ENCODE measurements around the gene ABCA13.

Gene ABCA13

DNA sequence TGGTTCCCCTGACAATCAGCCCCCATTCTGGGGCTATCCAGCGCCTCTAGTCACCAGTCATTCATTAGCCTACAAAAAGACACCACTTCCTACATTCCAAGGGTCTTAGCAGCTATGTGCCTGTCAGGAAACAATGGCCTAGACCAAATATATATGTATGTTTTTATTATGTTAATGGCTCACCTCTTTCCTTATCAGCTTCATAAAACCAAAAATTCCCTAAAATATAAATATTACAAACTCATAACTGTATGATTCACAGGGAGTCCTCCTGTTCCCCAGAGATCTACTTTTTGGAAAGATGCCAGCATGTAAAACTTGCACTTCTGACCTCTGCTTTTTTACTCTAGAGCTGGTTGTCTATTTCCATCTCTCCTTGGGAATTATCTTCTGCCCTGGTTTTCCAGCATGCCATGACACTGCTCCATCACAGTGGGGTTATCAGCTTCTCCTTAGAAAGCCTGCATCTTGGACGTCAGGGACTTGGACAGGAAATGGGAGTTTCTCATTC, 79.2 kb downstream of the ABCA13 start:
- ATAC-seq = no peak
- Mint-ChIP-seq H3K27me3 (no peaks in the 10 kb centered on the region), H3K9me3 (peaks cover 3% of the 10 kb centered on the region), H3K4me1 (no peaks in the 10 kb centered on the region), H3K36me3 (no peaks in the 10 kb centered on the region), H3K4me3 (no peak overlapping the region), H3K27ac (no peak overlapping the region)

DNA sequence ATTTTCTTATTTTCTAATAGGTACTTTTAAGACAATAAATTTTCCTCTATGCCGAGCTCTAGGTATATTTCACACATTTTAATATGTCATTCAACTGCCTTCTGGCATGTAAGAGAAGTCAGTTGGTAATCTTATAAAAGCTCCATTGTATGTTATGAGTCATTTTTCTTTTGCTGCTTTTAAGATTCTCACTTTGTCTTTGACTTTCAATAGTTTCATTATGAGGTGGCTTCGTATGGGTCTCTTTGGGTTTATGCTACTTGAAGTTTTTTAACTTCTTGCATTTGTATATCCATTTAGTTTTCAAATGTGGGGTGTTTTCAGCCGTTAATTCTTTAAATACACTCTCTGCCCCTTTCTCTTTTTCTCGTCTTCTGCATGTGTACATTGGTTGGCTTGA, 80.5 kb downstream of the ABCA13 start:
- no peaks in the 10 kb centered on the region for H3K27me3 Mint-ChIP-seq
- no peak overlapping the region for H3K4me3 Mint-ChIP-seq
- peaks cover 3% of the 10 kb centered on the region for H3K9me3 Mint-ChIP-seq
- no peak overlapping the region for H3K27ac Mint-ChIP-seq
- no peaks in the 10 kb centered on the region for H3K36me3 Mint-ChIP-seq
- H3K4me1 Mint-ChIP-seq = no peaks in the 10 kb centered on the region
- no peak for ATAC-seq

DNA sequence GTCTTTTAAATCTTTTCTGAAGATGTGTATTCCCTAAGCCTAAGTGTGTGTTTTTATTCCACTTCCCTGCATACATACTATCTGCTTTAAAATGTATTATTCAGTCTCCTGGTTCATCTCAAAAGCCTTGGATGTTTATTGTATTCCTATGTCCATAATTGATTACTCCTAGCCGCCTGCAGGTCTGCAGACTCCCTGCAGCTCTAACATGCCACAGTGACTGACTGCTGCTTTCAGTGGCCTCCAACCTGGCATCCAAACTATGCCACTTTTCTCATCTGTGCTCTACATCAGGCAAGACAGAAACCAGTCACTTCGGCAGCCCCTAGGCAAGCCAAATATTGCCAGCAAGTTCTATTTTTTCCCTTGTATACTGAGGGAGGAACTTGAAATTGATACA, 81.7 kb downstream of the ABCA13 start:
- Mint-ChIP-seq H3K9me3 (peaks cover 5% of the 10 kb centered on the region), H3K4me3 (no peak overlapping the region), H3K36me3 (no peaks in the 10 kb centered on the region), H3K4me1 (no peaks in the 10 kb centered on the region), H3K27ac (no peak overlapping the region), H3K27me3 (no peaks in the 10 kb centered on the region)
- ATAC-seq = no peak

DNA sequence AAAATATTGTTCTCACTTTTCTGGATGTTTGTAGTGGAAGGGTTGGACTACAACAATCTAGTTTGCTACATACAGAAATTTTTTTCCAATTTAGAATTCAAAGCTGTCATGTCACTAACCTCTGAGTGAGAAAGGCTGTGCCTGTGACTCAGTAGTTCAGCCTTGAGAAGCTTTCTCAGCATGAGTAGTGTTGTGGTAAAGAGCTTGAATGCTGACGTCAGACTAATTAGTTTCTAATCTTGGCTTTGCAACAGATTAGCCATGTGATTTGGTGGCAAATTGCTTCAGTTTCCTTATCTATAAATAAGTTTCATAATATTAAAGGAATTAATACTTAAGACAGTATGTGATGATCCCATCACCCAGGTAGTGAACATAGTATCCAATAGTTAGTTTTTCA, 83.8 kb downstream of the ABCA13 start:
- H3K4me1 Mint-ChIP-seq = no peaks in the 10 kb centered on the region
- peaks cover 5% of the 10 kb centered on the region for H3K9me3 Mint-ChIP-seq
- no peak for ATAC-seq
- no peak overlapping the region for H3K27ac Mint-ChIP-seq
- no peaks in the 10 kb centered on the region for H3K36me3 Mint-ChIP-seq
- H3K4me3 Mint-ChIP-seq = no peak overlapping the region
- H3K27me3 Mint-ChIP-seq = no peaks in the 10 kb centered on the region

DNA sequence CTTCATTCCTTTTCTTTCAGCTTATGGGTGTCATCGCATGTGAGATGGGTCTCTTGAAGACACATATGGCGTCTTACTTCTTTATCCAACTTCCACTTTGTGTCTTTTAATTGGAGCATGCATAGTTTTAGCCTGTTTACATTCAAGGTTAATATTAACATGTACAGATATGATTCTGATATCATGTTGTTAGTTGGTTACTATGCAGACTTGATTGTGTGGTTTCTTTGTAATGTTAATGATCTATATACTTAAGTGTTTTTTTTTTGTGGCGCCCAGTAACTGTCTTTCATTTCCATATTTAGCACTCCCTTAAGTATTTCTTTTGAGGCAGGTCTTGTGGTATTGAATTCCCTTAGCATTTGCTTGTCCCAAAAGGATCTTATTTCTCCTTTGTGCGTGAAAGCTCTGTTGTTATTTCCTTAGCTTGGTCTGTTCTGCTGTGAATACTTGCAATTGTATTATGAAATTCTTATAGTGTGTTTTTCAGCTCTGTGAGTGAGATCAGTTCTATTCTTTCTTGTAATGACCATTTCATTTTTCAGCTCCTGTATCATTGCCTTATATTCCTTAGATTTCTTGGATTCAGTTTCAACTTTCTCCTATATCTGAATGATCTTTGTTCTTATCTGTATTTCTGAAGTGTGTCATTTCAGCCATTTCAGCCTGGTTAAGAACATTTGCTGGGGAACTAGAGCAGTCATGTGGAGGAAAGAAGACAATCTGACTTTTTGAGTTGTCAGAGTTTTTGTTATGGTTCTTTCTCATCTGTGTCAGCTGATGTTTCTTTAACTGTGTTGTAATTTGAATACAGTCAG, 88.4 kb downstream of the ABCA13 start:
- ATAC-seq = no peak
- Mint-ChIP-seq H3K27me3 (no peaks in the 10 kb centered on the region), H3K27ac (no peak overlapping the region), H3K36me3 (no peaks in the 10 kb centered on the region), H3K4me1 (no peaks in the 10 kb centered on the region), H3K9me3 (peaks cover 2% of the 10 kb centered on the region), H3K4me3 (no peak overlapping the region)

DNA sequence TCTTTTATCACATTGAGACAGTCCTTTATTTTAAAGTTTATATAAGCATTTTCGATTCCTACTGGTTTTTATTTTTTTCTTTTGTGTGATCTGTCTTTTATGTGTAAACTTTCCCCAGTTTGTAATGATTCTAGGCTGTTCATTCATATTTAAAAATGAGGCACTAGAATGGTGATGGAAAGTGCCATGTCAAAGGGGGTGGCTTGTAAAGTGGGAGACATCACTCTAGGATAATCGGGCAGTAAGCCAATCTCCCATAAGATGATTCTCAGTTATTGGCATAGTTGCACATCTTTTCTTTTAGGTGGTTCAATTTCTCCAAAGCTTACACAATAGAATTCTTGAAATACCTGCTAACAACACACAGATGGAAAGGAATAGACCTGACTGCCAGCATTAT, 90.4 kb downstream of the ABCA13 start:
- H3K27ac Mint-ChIP-seq = no peak overlapping the region
- no peaks in the 10 kb centered on the region for H3K36me3 Mint-ChIP-seq
- no peaks in the 10 kb centered on the region for H3K4me1 Mint-ChIP-seq
- no peak overlapping the region for H3K4me3 Mint-ChIP-seq
- H3K9me3 Mint-ChIP-seq = peaks cover 2% of the 10 kb centered on the region
- ATAC-seq = no peak
- H3K27me3 Mint-ChIP-seq = no peaks in the 10 kb centered on the region

DNA sequence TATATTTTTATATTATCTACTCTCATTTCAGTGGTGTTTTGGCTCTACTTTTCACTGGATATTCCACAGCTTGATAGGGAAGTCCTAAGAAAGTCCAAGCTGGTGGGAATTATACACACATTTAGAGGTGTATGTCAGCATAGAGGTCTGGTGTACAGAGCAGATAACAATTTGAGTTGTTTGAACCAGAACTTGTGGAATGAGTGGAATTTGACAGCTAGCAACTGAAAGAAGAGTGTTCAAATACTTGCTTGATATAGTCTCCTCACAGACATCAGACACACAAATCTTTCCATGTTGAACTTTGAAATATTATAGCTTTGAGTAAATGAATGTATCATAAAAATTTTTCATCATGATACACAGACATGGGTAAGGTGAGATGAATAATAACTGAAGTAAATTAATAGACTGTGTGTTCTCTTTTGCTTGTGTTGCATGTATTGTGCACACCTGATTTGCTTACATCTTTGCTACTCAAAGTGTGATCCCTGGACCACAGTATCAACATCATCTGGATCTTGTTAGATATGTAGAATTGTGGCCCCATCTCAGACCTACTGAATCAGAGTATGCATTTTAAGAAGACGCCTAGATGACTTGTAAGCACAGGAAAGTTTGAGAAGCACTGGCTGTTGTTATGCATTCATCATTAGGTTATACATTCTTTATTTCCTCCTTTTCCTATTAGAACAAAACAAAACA, 91.5 kb downstream of the ABCA13 start:
- Mint-ChIP-seq H3K27ac (no peak overlapping the region), H3K4me3 (no peak overlapping the region), H3K4me1 (no peaks in the 10 kb centered on the region), H3K27me3 (no peaks in the 10 kb centered on the region), H3K36me3 (no peaks in the 10 kb centered on the region), H3K9me3 (no peaks in the 10 kb centered on the region)
- no peak for ATAC-seq

DNA sequence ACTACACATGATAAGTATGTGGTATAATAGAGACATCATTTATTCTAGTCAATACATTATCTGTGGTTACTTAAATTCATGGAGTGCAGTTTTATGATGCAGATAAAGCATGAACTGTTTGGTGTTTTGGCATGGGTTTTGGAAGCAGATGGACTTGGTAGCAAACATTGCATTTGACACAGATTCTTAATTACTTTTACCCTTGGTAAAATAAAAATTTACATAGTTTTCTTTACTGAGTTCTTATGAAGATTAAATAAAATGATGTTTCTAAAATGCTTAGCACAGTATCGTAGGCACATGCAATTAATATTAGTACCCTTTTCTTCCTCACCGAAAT, 92.0 kb downstream of the ABCA13 start:
- Mint-ChIP-seq H3K4me3 (no peak overlapping the region), H3K27me3 (no peaks in the 10 kb centered on the region), H3K9me3 (no peaks in the 10 kb centered on the region), H3K36me3 (no peaks in the 10 kb centered on the region), H3K4me1 (no peaks in the 10 kb centered on the region), H3K27ac (no peak overlapping the region)
- no peak for ATAC-seq

DNA sequence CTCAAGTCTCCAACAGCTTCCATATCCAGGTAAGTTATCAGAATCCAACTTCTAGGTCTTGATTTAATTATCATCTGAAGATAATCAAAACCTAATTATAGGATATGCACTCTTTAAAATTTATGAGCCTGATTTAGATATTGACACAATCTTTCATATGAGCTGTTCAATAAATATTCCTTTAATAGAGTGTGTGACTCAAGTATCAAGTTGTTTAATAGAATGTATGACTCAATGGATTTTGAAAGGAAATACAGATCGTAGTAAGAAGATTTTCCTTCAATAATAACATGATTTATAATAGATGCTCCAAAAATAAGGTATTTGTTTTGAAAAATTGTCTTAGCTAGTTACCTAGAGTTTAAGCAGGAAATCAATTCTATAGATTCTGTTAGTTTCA, 97.8 kb downstream of the ABCA13 start:
- Mint-ChIP-seq H3K4me3 (no peak overlapping the region), H3K4me1 (no peaks in the 10 kb centered on the region), H3K27ac (no peak overlapping the region), H3K9me3 (no peaks in the 10 kb centered on the region), H3K27me3 (no peaks in the 10 kb centered on the region), H3K36me3 (no peaks in the 10 kb centered on the region)
- no peak for ATAC-seq

DNA sequence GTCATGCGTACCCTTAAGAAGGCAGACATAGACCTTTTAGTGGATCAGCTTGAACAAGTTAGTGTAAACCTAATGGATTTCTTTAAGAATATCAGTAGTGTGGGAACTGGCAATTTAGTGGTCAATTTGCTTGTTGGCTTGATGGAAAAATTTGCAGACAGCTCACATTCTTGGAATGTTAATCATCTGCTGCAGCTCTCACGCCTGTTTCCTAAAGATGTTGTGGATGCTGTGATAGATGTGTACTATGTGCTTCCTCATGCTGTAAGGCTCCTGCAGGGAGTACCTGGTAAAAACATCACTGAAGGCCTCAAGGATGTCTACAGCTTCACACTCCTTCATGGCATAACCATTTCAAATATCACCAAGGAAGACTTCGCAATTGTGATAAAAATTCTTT, 103.4 kb downstream of the ABCA13 start:
- Mint-ChIP-seq H3K4me1 (no peaks in the 10 kb centered on the region), H3K36me3 (no peaks in the 10 kb centered on the region), H3K9me3 (no peaks in the 10 kb centered on the region), H3K27ac (no peak overlapping the region), H3K27me3 (no peaks in the 10 kb centered on the region), H3K4me3 (no peak overlapping the region)
- ATAC-seq = no peak

DNA sequence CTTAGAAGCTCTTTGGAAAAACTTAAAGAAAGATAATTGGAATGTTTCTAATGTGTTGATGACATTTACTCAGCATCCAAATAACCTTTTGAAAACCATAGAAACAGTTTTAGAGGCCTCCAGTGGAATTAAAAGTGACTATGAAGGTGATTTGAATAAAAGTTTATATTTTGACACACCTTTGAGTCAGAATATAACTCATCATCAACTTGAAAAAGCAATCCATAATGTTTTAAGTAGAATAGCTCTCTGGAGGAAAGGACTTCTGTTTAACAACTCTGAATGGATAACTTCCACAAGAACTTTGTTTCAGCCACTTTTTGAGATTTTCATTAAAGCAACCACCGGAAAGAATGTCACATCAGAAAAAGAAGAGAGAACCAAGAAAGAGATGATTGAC, 108.2 kb downstream of the ABCA13 start:
- ATAC-seq = no peak
- Mint-ChIP-seq H3K4me3 (no peak overlapping the region), H3K4me1 (no peaks in the 10 kb centered on the region), H3K36me3 (no peaks in the 10 kb centered on the region), H3K9me3 (no peaks in the 10 kb centered on the region), H3K27me3 (peaks cover 18% of the 10 kb centered on the region), H3K27ac (no peak overlapping the region)

DNA sequence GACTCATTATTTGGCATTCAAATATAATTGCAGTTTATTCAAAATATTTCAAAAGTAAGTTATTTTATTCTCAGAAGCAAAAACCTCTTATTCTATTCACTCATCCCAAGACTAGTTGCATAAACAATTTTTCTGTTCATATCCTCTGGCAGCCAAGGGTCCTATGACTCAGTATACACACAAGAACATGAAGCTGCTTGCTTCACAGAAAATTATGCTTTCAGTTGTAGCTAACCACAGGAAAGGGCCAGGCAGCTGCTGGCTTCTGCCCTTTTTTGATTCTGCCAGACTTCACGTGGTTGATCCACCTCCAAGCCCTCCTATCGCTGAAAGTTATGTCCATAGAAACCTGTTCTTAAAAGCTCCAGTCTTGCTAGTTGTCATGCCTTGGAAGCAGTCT, 108.8 kb downstream of the ABCA13 start:
- Mint-ChIP-seq H3K27me3 (peaks cover 22% of the 10 kb centered on the region), H3K27ac (no peak overlapping the region), H3K4me3 (no peak overlapping the region), H3K4me1 (no peaks in the 10 kb centered on the region), H3K36me3 (no peaks in the 10 kb centered on the region), H3K9me3 (no peaks in the 10 kb centered on the region)
- peak; percentile 31 for ATAC-seq

DNA sequence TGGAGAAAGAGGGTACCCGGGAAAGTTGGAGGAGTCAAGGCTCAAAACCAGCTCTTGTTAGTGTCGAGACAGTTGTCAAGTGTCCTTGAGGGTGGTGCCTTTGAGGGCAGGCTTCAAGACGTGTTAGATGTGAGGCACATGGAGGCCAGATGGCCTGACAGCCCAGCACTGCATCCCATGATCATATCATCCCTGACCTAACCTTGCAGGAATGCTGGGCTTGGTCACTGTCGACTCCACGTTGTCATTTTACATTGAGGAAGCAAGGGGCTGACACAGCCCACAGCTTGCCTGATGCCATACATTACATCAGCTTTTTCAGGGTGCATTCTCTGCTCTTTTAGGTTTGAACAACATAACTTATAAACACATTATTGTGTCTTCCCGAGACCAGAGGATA, 114.1 kb downstream of the ABCA13 start:
- no peaks in the 10 kb centered on the region for H3K9me3 Mint-ChIP-seq
- H3K27me3 Mint-ChIP-seq = peaks cover 27% of the 10 kb centered on the region
- H3K4me1 Mint-ChIP-seq = no peaks in the 10 kb centered on the region
- H3K36me3 Mint-ChIP-seq = no peaks in the 10 kb centered on the region
- H3K27ac Mint-ChIP-seq = no peak overlapping the region
- no peak overlapping the region for H3K4me3 Mint-ChIP-seq
- no peak for ATAC-seq

DNA sequence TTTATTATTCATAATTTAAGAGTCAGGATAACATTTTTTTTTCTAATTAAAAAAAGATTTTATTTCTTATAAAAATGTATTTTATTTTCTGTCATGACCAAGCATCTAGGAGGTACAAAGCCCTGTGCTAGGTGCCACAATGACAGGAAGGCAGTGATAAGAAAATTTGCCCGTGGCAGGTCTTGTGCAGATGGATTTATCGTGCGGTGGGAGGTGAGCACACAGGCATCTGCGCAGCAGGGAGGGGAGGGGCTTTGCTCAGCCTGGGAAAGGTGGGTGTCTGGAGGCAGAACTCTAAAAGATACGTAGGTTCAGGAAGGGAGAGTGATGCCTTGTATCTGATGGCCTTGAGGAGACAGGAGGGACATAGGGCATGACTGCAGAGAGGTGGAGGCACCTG, 115.6 kb downstream of the ABCA13 start:
- Mint-ChIP-seq H3K9me3 (no peaks in the 10 kb centered on the region), H3K27ac (no peak overlapping the region), H3K4me1 (no peaks in the 10 kb centered on the region), H3K27me3 (peaks cover 27% of the 10 kb centered on the region), H3K4me3 (no peak overlapping the region), H3K36me3 (no peaks in the 10 kb centered on the region)
- no peak for ATAC-seq

DNA sequence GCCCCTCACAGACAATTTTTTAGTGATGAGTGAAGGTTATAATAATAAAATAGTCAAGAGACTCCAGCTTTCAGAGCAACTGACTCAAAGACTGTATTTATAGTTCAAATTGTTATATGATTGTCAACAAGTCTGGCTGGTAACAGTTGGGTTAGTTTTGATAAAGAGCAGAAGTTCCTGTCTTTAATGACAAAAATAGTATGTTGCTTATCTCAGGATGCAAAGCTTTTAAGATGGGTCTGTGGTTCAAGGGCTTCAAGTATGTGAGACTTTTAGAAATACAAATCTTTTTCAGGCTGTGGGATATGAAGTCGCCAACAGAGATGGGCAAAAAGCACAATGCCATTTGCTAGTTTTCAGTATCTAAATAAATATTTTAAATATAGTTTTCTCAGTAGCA, 118.4 kb downstream of the ABCA13 start:
- Mint-ChIP-seq H3K36me3 (no peaks in the 10 kb centered on the region), H3K27ac (no peak overlapping the region), H3K4me1 (no peaks in the 10 kb centered on the region), H3K9me3 (no peaks in the 10 kb centered on the region), H3K4me3 (no peak overlapping the region), H3K27me3 (peaks cover 14% of the 10 kb centered on the region)
- no peak for ATAC-seq

DNA sequence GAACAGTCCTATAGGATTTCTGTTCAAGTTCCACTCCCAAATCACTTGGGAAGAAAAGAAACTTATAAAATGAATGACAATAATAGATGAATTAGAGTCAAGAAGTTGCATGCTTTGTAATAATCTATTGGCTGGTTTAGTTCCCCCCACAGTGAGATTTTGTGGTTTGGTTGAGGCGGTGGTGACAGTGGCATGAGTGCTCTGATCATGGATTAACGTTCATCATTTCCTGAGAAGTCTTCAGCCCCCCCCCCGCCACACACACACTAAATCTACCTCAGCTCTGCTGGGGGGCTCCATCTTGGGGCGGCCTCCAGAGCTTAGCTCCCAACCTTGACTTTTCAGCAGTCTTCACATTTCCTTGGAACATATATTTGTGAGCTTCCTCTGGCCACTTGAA, 121.7 kb downstream of the ABCA13 start:
- H3K4me3 Mint-ChIP-seq = no peak overlapping the region
- no peak for ATAC-seq

More for the DNA sequence above, 121.7 kb downstream of the ABCA13 start:
- H3K9me3 Mint-ChIP-seq = no peaks in the 10 kb centered on the region
- no peaks in the 10 kb centered on the region for H3K4me1 Mint-ChIP-seq
- H3K27me3 Mint-ChIP-seq = peaks cover 6% of the 10 kb centered on the region
- no peaks in the 10 kb centered on the region for H3K36me3 Mint-ChIP-seq
- no peak overlapping the region for H3K27ac Mint-ChIP-seq
